DOHH2 (cell line): Measurements from ENCODE around the gene PLAAT3.

Experiments used
- EZH2phosphoT487 ChIP-seq: fragments of 200-600 bp; sonication (generic); IDR thresholded peaks from 2 replicates; pipeline ENCODE4 v1.6.1; 2017; ENCODE audit warnings: borderline replicate concordance, mild to moderate bottlenecking, antibody characterized with exemption, low read length, moderate library complexity, mixed read lengths
- TF ChIP-seq, protein P1 (sequence below): fragments of 200-600 bp; sonication (generic); IDR thresholded peaks from one replicate; pipeline ENCODE4 v1.5.1; 2014; ENCODE audit warnings: antibody characterized with exemption, mild to moderate bottlenecking, low read depth, low read length; ENCODE audit not compliant: poor library complexity, severe bottlenecking

GRCh38 chr11:63553759-63554158 is 60.5 kb downstream of the PLAAT3 start:
- TF ChIP-seq, protein P1, sequence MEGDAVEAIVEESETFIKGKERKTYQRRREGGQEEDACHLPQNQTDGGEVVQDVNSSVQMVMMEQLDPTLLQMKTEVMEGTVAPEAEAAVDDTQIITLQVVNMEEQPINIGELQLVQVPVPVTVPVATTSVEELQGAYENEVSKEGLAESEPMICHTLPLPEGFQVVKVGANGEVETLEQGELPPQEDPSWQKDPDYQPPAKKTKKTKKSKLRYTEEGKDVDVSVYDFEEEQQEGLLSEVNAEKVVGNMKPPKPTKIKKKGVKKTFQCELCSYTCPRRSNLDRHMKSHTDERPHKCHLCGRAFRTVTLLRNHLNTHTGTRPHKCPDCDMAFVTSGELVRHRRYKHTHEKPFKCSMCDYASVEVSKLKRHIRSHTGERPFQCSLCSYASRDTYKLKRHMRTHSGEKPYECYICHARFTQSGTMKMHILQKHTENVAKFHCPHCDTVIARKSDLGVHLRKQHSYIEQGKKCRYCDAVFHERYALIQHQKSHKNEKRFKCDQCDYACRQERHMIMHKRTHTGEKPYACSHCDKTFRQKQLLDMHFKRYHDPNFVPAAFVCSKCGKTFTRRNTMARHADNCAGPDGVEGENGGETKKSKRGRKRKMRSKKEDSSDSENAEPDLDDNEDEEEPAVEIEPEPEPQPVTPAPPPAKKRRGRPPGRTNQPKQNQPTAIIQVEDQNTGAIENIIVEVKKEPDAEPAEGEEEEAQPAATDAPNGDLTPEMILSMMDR, result no peak
- no peak for TF ChIP-seq EZH2phosphoT487
